PC-9 (cell line): Measurements from ENCODE around the gene BCAP29. TPM values are rescaled to one million over a fixed set of nuclear protein-coding genes. Genes with fewer than 3 reads are reported as not detected.

Source experiments
- BruUV-seq: library from RNA; stranded (reverse); fragments of 400-500 nt; replicated peaks from 2 replicates; lab custom pipeline; 2021; lab: Mats Ljungman, UMichigan
- CTCF ChIA-PET: fragments of 300-600 bp; sonication (Branson Sonifier 250); formaldehyde crosslinking; loops from one replicate; lab custom pipeline; 2022; ENCODE audit warnings: antibody characterized with exemption; lab: Charles Lee
- POLR2A ChIA-PET: fragments of 300-600 bp; sonication (Branson Sonifier 250); formaldehyde crosslinking; loops from one replicate; lab custom pipeline; 2022; ENCODE audit warnings: antibody characterized with exemption; ENCODE audit not compliant: unreplicated experiment; lab: Charles Lee
- DNase-seq, 2 experiments: peaks; one replicate each; pipeline versions ENCODE4 v3.0.0 to v3.0.0-alpha.2; 2015 to 2022; ENCODE audit warnings: mixed read lengths in 1 of 2
- H2AFZ ChIP-seq: fragments of 200-600 bp; sonication (generic); 2 replicates; pipeline ENCODE4 v1.8.1; 2017; ENCODE audit warnings: antibody characterized with exemption
- H3F3A ChIP-seq: fragments of 200-600 bp; sonication (generic); 2 replicates; pipeline ENCODE4 v1.8.1; 2017; ENCODE audit warnings: antibody characterized with exemption, mild to moderate bottlenecking, low read depth; ENCODE audit not compliant: insufficient read depth
- H3K27ac ChIP-seq: fragments of 200-600 bp; sonication (generic); 2 replicates; pipeline ENCODE4 v1.6.1; 2016; ENCODE audit warnings: mixed run types
- H3K27me3 ChIP-seq: fragments of 200-600 bp; sonication (generic); 2 replicates; pipeline ENCODE4 v1.6.1; 2016; ENCODE audit warnings: low read depth, mixed run types; ENCODE audit not compliant: insufficient read depth
- H3K36me3 ChIP-seq: fragments of 200-600 bp; sonication (generic); 2 replicates; pipeline ENCODE4 v1.6.1; 2016; ENCODE audit warnings: low read depth, mixed run types
- H3K4me1 ChIP-seq: fragments of 200-600 bp; sonication (generic); replicated peaks from 2 replicates; pipeline ENCODE4 v1.6.1; 2016; ENCODE audit warnings: mixed run types; ENCODE audit not compliant: insufficient read depth
- H3K4me2 ChIP-seq: fragments of 200-600 bp; sonication (generic); 2 replicates; pipeline ENCODE4 v1.6.1; 2017; ENCODE audit warnings: mixed run types
- H3K4me3 ChIP-seq: fragments of 200-600 bp; sonication (generic); 2 replicates; pipeline ENCODE4 v1.6.1; 2016; ENCODE audit warnings: mixed run types
- H3K79me2 ChIP-seq: fragments of 200-600 bp; sonication (generic); 2 replicates; pipeline ENCODE4 v1.6.1; 2017; ENCODE audit warnings: low read depth, mixed run types
- H3K9me2 ChIP-seq: fragments of 200-600 bp; sonication (generic); 2 replicates; pipeline ENCODE4 v1.8.1; 2017; ENCODE audit warnings: mild to moderate bottlenecking; ENCODE audit not compliant: insufficient read depth
- H3K9me3 ChIP-seq: fragments of 200-600 bp; sonication (generic); 2 replicates; pipeline ENCODE4 v1.8.1; 2016; ENCODE audit warnings: low read depth; ENCODE audit not compliant: insufficient read depth
- H4K20me1 ChIP-seq: fragments of 200-600 bp; sonication (generic); 2 replicates; pipeline ENCODE4 v1.8.1; 2017; ENCODE audit not compliant: insufficient read depth
- EZH2 ChIP-seq: fragments of 200-600 bp; sonication (generic); IDR thresholded peaks from 2 replicates; pipeline ENCODE4 v1.8.0; 2017; ENCODE audit warnings: antibody characterized with exemption, low read depth
- intact Hi-C: fragments of 100-400 bp; cut with micrococcal nuclease; formaldehyde crosslinking; loops from one replicate; pipeline ENCODE4 v1.10.0; 2022; ENCODE audit not compliant: unreplicated experiment
- total RNA-seq: library from RNA; stranded (reverse); gene quantifications from 2 replicates; pipeline ENCODE4 v1.2.3, GENCODE V29; 2021
- TF ChIP-seq, protein P1 (sequence below): fragments of 200-600 bp; sonication (generic); conservative IDR thresholded peaks from 2 replicates; pipeline ENCODE4 v1.6.1; 2017; ENCODE audit warnings: mixed run types, antibody characterized with exemption, mild to moderate bottlenecking, moderate library complexity

BCAP29 gene
- total RNA-seq, 1 experiment from 2014 or later = 58.3 TPM

GRCh38 chr7:107597953-107598352 lies 17.9 kb downstream of the BCAP29 start:
- no TSS peak for BruUV-seq
- peaks cover 39% of the 10 kb centered on the region for H3K4me1 ChIP-seq
- peaks cover 36% of the 10 kb centered on the region for H3F3A ChIP-seq
- no peaks in the 10 kb centered on the region; the same call in 1 of the 2 replicates for H3K9me3 ChIP-seq
- H3K9me2 ChIP-seq = no peaks in the 10 kb centered on the region
- no peaks in the 10 kb centered on the region for H3K79me2 ChIP-seq
- intact Hi-C loops = no loop called here
- ChIA-PET POLR2A (interaction anchor here (0.7 kb wide), 1 partner anchor 8 kb away, joined by 3 read pairs; no protein-coding TSS in a partner anchor), CTCF (interaction anchor here (0.7 kb wide), 1 partner anchor 59 kb away, joined by 3 read pairs; no protein-coding TSS in a partner anchor)
- no peak overlapping the region for H3K4me3 ChIP-seq
- peaks cover 15% of the 10 kb centered on the region for H3K36me3 ChIP-seq
- H3K27ac ChIP-seq = no peak overlapping the region
- H4K20me1 ChIP-seq = no peaks in the 10 kb centered on the region
- H2AFZ ChIP-seq = no peak overlapping the region
- H3K27me3 ChIP-seq = no peaks in the 10 kb centered on the region
- TF ChIP-seq, protein P1, sequence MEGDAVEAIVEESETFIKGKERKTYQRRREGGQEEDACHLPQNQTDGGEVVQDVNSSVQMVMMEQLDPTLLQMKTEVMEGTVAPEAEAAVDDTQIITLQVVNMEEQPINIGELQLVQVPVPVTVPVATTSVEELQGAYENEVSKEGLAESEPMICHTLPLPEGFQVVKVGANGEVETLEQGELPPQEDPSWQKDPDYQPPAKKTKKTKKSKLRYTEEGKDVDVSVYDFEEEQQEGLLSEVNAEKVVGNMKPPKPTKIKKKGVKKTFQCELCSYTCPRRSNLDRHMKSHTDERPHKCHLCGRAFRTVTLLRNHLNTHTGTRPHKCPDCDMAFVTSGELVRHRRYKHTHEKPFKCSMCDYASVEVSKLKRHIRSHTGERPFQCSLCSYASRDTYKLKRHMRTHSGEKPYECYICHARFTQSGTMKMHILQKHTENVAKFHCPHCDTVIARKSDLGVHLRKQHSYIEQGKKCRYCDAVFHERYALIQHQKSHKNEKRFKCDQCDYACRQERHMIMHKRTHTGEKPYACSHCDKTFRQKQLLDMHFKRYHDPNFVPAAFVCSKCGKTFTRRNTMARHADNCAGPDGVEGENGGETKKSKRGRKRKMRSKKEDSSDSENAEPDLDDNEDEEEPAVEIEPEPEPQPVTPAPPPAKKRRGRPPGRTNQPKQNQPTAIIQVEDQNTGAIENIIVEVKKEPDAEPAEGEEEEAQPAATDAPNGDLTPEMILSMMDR = no peak
- TF ChIP-seq EZH2 = no peak
- no peak for DNase-seq
- H3K4me2 ChIP-seq = no peak overlapping the region

DNA sequence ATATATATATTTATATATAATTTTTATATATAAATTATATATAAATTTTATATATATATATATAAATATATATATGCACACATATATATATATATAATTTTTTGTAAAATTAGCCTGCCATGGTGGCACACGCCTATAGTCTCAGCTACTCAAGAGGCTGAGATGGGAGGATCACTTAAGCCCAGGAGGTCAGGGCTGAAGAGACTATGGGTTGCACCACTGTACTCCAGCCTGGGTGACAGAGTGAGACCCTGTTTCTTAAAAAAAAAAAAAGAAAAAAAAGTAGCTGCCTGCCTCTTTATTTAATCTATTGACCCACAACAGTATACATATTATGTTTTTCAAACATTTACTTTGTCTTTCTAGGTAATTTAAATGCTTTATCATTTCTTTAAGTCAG lies 19.2 kb downstream of the BCAP29 start:
- peaks cover 15% of the 10 kb centered on the region for H3K36me3 ChIP-seq
- intact Hi-C loops = no loop called here

GRCh38 chr7:107600816-107601215 lies 20.8 kb downstream of the BCAP29 start:
- ChIA-PET POLR2A (no interaction called here), CTCF (no interaction called here)
- Histone ChIP-seq H3K36me3 (peaks cover 15% of the 10 kb centered on the region), H3K4me1 (peaks cover 13% of the 10 kb centered on the region), H3F3A (peaks cover 10% of the 10 kb centered on the region; the same call in 1 of the 2 replicates), H3K27ac (no peak overlapping the region), H3K4me3 (no peak overlapping the region), H3K9me2 (no peaks in the 10 kb centered on the region), H3K79me2 (no peaks in the 10 kb centered on the region), H2AFZ (no peak overlapping the region), H4K20me1 (no peaks in the 10 kb centered on the region), H3K4me2 (no peak overlapping the region), H3K27me3 (no peaks in the 10 kb centered on the region), H3K9me3 (no peaks in the 10 kb centered on the region; the same call in 1 of the 2 replicates)
- no peak for TF ChIP-seq EZH2
- TF ChIP-seq, protein P1 = no peak
- intact Hi-C loops = no loop called here
- BruUV-seq = no TSS peak
- no peak for DNase-seq

More for the DNA sequence above, 19.2 kb downstream of the BCAP29 start:
- no peak overlapping the region for H3K4me3 ChIP-seq
- no peak overlapping the region for H2AFZ ChIP-seq
- H4K20me1 ChIP-seq = no peaks in the 10 kb centered on the region
- no peaks in the 10 kb centered on the region; the same call in 1 of the 2 replicates for H3K9me3 ChIP-seq
- no peak for DNase-seq
- H3K4me1 ChIP-seq = peaks cover 28% of the 10 kb centered on the region
- TF ChIP-seq, protein P1 = no peak
- TF ChIP-seq EZH2 = no peak
- no peak overlapping the region for H3K27ac ChIP-seq
- BruUV-seq = no TSS peak
- H3K27me3 ChIP-seq = no peaks in the 10 kb centered on the region
- no peak overlapping the region for H3K4me2 ChIP-seq
- POLR2A ChIA-PET = interaction anchor here (0.6 kb wide), 2 partner anchors 147 to 399 kb away, joined by 3 read pairs; no protein-coding TSS in a partner anchor
- no peaks in the 10 kb centered on the region for H3K9me2 ChIP-seq
- H3F3A ChIP-seq = peaks cover 26% of the 10 kb centered on the region
- CTCF ChIA-PET = no interaction called here
- H3K79me2 ChIP-seq = no peaks in the 10 kb centered on the region
